ENCODE measurements around the gene TGFB2.
"Not testable (repeated sequence)": the region's sequence is repeated elsewhere in the genome, so short reads cannot be mapped to it uniquely, and the experiment has no call there.

The TGFB2 gene

GRCh38 chr1:218344814-218345672 lies at the start of gene TGFB2:
TSS of gene TGFB2 (plus strand) at chr1:218345336. CDS start at chr1:218346702, 1,366 bp downstream.
- peak; percentile 51 for DNase-seq (ENCODE audit: low read depth)

- no peak for DNase-seq (ENCODE audit: low read depth)
Measured at GRCh38 chr1:218296162-218296561, 49.0 kb upstream of the TGFB2 start.

GRCh38 chr1:218297461-218297860 lies 47.7 kb upstream of the TGFB2 start:
- DNase-seq (ENCODE audit: low read depth) = no peak

GRCh38 chr1:218297867-218298266 lies 47.3 kb upstream of the TGFB2 start:
- DNase-seq (ENCODE audit: low read depth) = no peak

GRCh38 chr1:218298398-218298797 lies 46.7 kb upstream of the TGFB2 start:
- DNase-seq (ENCODE audit: low read depth) = no peak

GRCh38 chr1:218299416-218299815 lies 45.7 kb upstream of the TGFB2 start:
- DNase-seq (ENCODE audit: low read depth) = peak; percentile 57

GRCh38 chr1:218301217-218301616 lies 43.9 kb upstream of the TGFB2 start:
- DNase-seq (ENCODE audit: low read depth) = no peak

GRCh38 chr1:218302155-218302554 lies 43.0 kb upstream of the TGFB2 start:
- DNase-seq (ENCODE audit: low read depth) = no peak

- no peak for DNase-seq (ENCODE audit: low read depth)
Measured at GRCh38 chr1:218303176-218303879, 41.8 kb upstream of the TGFB2 start.

GRCh38 chr1:218304281-218305039 lies 40.7 kb upstream of the TGFB2 start:
- DNase-seq (ENCODE audit: low read depth) = no peak

GRCh38 chr1:218305472-218306064 lies 39.6 kb upstream of the TGFB2 start:
- DNase-seq (ENCODE audit: low read depth) = no peak

GRCh38 chr1:218312509-218312908 lies 32.6 kb upstream of the TGFB2 start:
- DNase-seq (ENCODE audit: low read depth) = no peak

GRCh38 chr1:218314316-218314715 lies 30.8 kb upstream of the TGFB2 start:
- no peak for DNase-seq (ENCODE audit: low read depth)

GRCh38 chr1:218315638-218316037 lies 29.5 kb upstream of the TGFB2 start:
- DNase-seq (ENCODE audit: low read depth) = no peak

- no peak for DNase-seq (ENCODE audit: low read depth)
Measured at GRCh38 chr1:218317061-218317460, 28.1 kb upstream of the TGFB2 start.

- DNase-seq (ENCODE audit: low read depth) = not testable (repeated sequence)
Measured at GRCh38 chr1:218320182-218320581, 25.0 kb upstream of the TGFB2 start.

- no peak for DNase-seq (ENCODE audit: low read depth)
Measured at GRCh38 chr1:218322762-218323161, 22.4 kb upstream of the TGFB2 start.

GRCh38 chr1:218323568-218324225 lies 21.4 kb upstream of the TGFB2 start:
- no peak for DNase-seq (ENCODE audit: low read depth)

GRCh38 chr1:218324226-218324580 lies 20.9 kb upstream of the TGFB2 start:
- DNase-seq (ENCODE audit: low read depth) = no peak

- DNase-seq (ENCODE audit: low read depth) = no peak
Measured at GRCh38 chr1:218328769-218329168, 16.4 kb upstream of the TGFB2 start.

- peak; percentile 32 for DNase-seq (ENCODE audit: low read depth)
Measured at GRCh38 chr1:218330043-218330623, 15.0 kb upstream of the TGFB2 start.

Data from fibroblast of the conjunctiva (primary cell).